Upper lobe of left lung (tissue), 4 donors: Measurements from ENCODE around the gene KRI1.

ENCODE experiments used
- CTCF ChIP-seq, 6 experiments: fragments of 450-650 bp in 4 of 6; fragments of 200-600 bp in 2 of 6; sonication (generic) in 2 of 6; IDR thresholded peaks; one replicate each; pipeline ENCODE4 v1.5.1; 2016 to 2019; ENCODE audit warnings: antibody characterized with exemption in 6 of 6
- EP300 ChIP-seq, 4 donors: sonication (generic); formaldehyde crosslinking; IDR thresholded peaks; one replicate each; pipeline ENCODE4 v1.5.1; 2017; ENCODE audit warnings: antibody characterized with exemption in 4 of 4, control low read depth in 2 of 4
- POLR2A ChIP-seq, 4 donors: fragments of 450-650 bp; IDR thresholded peaks; one replicate each; pipeline ENCODE4 v1.5.1; 2016 to 2017; ENCODE audit warnings: antibody characterized with exemption in 4 of 4, mild to moderate bottlenecking in 2 of 4

DNA sequence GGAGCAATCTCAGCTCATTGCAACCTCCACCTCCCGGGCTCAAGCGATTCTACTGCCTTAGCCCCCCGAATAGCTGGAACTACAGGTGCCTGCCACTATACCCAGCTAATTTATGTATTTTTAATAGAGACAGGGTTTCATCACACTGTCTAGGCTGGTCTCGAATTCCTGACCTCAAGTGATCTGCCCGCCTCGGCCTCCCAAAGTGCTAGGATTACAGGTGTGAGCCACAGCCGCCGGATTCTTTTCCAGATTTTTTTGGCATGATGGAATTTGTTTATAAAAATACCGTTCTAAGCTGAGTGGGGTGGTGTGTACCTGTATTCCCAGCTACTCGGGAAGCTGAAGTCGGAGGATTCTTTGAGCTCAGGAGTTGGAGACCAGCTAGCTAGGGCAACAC, 28.1 kb downstream of the KRI1 start:
- TF ChIP-seq CTCF (IDR thresholded peaks at IDR 0.05) = no peak
- TF ChIP-seq POLR2A (IDR thresholded peaks at IDR 0.05) = no peak
- no peak for TF ChIP-seq EP300 (IDR thresholded peaks at IDR 0.05)
